Psoas muscle (tissue), 8 donors: Measurements from ENCODE around the gene KCNK4. TPM values are rescaled to one million over a fixed set of nuclear protein-coding genes. Genes with fewer than 3 reads are reported as not detected.
A peak's percentile ranks its signal among the peaks of the same experiment; 100 is the strongest.
"Not testable (repeated sequence)": the region's sequence is repeated elsewhere in the genome, so short reads cannot be mapped to it uniquely, and the experiment has no call there.

Source experiments
- ATAC-seq, 4 donors: fragments of 200-7000 bp; cut with Tn5 transposase; one replicate each; pipeline ENCODE4 v1.9.1; 2020; ENCODE audit warnings: moderate library complexity in 3 of 4, mild to moderate bottlenecking in 2 of 4
- DNase-seq, 2 donors: peaks; one replicate each; pipeline ENCODE4 v3.0.0-alpha.2; 2020
- H3K27ac ChIP-seq: fragments of 200-600 bp; one replicate; pipeline ENCODE4 v1.8.0; 2022
- H3K27me3 ChIP-seq, 3 donors: fragments of 200-600 bp in 1 of 3; one replicate each; pipeline versions ENCODE4 v1.6.1 to v1.8.0; 2013 to 2022; ENCODE audit warnings: low read length in 2 of 3, mild to moderate bottlenecking in 2 of 3, moderate library complexity in 1 of 3; ENCODE audit not compliant: insufficient read depth in 3 of 3
- H3K36me3 ChIP-seq, 2 donors: fragments of 200-600 bp in 1 of 2; one replicate each; pipeline versions ENCODE4 v1.6.1 to v1.8.0; 2013 to 2022; ENCODE audit warnings: low read depth in 1 of 2, mild to moderate bottlenecking in 1 of 2, moderate library complexity in 1 of 2; ENCODE audit not compliant: insufficient read depth in 1 of 2
- H3K4me1 ChIP-seq: fragments of 200-600 bp; one replicate; pipeline ENCODE4 v1.8.0; 2022
- H3K4me3 ChIP-seq: fragments of 200-600 bp; one replicate; pipeline ENCODE4 v1.8.0; 2022; ENCODE audit warnings: mild to moderate bottlenecking
- H3K9me3 ChIP-seq: fragments of 200-600 bp; one replicate; pipeline ENCODE4 v1.8.0; 2022
- WGBS, 3 donors: extraction: QIAGEN DNeasy Blood & Tissue Kit; methylation state at CpG; one replicate each; pipeline versions ENCODE4 v1.1.6 to v1.1.7; 2013; 5-methylcytosine and 5-hydroxymethylcytosine counted together
- intact Hi-C, 2 donors: fragments of 100-400 bp; cut with DNase I; formaldehyde crosslinking; loops; one replicate each; pipeline versions ENCODE4 v1.11.0 to v1.14.2; 2022
- polyA plus RNA-seq, 3 donors: library from polyadenylated mRNA; stranded (reverse); fragments of 200-250 nt; gene quantifications; one replicate each; pipeline ENCODE4 v1.2.3, GENCODE V29; 2013
- total RNA-seq, 4 donors: library from RNA; stranded (reverse); fragmentation: NEBNext Ultra II Directional in 2 of 4; extraction: Animal tissue kit (Norgen Biotek cat#: 25700) in 2 of 4; gene quantifications; one replicate each; pipeline versions ENCODE4 v1.2.1 to v1.2.4, GENCODE V29; 2021 to 2023
- TF ChIP-seq, protein P1 (sequence below): fragments of 200-600 bp; IDR thresholded peaks from one replicate; pipeline ENCODE4 v1.8.0; 2022; ENCODE audit warnings: antibody characterized with exemption
- donor health status: healthy with polysubstance abuse.
- donor health status: DM: no; HTN: no; CAD: no; lungs with moderate emphysema.
- donor health status: Bipolar disorder and iron deficiency.
- donor health status: healthy.
- donor health status: DM: yes; HTN: yes; CAD: no.
- donor health status: DM: no; HTN: no; CAD: no.
- donor health status: DM: no; HTN: no; CAD: no.
- donor health status: DM: yes; HTN: yes; CAD: no.

KCNK4 gene
- total and polyA plus RNA-seq, 7 donors = not detected

DNA sequence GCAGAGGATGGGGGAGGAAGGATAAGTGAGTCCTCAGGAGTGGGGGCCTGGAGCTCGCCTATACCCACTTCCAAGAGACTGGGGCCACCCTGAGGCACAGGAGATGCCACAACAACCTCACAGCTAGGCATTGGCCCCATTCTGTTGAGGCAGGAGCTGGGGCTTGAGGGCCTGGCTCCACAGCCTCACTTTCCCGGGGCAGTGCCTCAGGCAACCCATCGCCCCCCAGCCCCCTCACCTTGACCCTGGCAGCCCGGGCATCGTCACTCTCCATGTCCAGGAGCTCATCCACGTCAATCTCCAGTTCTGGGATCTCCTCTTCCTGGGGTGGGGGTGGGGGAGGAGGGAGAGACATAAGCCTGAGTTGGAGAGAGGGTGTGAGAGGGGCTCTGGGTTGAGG is 46.1 kb upstream of the KCNK4 start:
- H3K27me3 ChIP-seq = no peaks in the 10 kb centered on the region
- TF ChIP-seq, protein P1, sequence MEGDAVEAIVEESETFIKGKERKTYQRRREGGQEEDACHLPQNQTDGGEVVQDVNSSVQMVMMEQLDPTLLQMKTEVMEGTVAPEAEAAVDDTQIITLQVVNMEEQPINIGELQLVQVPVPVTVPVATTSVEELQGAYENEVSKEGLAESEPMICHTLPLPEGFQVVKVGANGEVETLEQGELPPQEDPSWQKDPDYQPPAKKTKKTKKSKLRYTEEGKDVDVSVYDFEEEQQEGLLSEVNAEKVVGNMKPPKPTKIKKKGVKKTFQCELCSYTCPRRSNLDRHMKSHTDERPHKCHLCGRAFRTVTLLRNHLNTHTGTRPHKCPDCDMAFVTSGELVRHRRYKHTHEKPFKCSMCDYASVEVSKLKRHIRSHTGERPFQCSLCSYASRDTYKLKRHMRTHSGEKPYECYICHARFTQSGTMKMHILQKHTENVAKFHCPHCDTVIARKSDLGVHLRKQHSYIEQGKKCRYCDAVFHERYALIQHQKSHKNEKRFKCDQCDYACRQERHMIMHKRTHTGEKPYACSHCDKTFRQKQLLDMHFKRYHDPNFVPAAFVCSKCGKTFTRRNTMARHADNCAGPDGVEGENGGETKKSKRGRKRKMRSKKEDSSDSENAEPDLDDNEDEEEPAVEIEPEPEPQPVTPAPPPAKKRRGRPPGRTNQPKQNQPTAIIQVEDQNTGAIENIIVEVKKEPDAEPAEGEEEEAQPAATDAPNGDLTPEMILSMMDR = no peak
- DNase-seq (no peak), ATAC-seq (no peak)
- H3K36me3 ChIP-seq = peaks cover 0 to 22% of the 10 kb centered on the region in 2 donors
- peak overlapping the region; percentile 99 for H3K27ac ChIP-seq
- H3K4me3 ChIP-seq = peak overlapping the region; percentile 93
- peaks cover 34% of the 10 kb centered on the region for H3K4me1 ChIP-seq
- intact Hi-C loops = no loop called here
- WGBS, 3 donors = 13 to 22% (median 19%) methylated on average over 6 of the region's 6 CpGs
- no peaks in the 10 kb centered on the region for H3K9me3 ChIP-seq

DNA sequence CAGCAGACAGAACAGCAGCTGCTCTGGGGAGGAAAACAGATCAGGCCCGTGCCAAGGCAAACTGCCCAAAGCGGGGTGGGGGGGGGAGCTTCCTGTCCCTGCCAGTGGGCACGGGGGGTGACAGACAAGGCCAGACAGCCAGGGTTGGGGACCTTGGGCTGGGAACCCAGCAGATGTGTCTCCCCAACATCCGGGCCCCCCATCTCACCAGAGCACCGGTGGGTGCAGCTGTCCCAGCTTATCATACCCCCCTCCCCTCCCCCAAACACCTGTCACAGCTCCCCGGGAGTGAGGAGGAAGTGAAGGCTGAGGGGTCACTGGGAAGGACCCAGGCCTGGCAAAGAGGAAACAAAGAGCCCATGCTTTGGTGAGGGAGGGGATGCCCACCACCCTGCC is 45.7 kb upstream of the KCNK4 start:
- H3K4me1 ChIP-seq = peaks cover 30% of the 10 kb centered on the region
- WGBS, 3 donors = 0 to 3% (median 3%) methylated on average over 4 to 6 of the region's 6 CpGs
- H3K9me3 ChIP-seq = no peaks in the 10 kb centered on the region
- peak overlapping the region; percentile 93 for H3K4me3 ChIP-seq
- peaks cover 0 to 22% of the 10 kb centered on the region in 2 donors for H3K36me3 ChIP-seq
- peak overlapping the region; percentile 99 for H3K27ac ChIP-seq
- no peaks in the 10 kb centered on the region for H3K27me3 ChIP-seq
- peak; percentile 5 to 21 (median 14) for ATAC-seq
- DNase-seq = peak; percentile 74 to 89
- TF ChIP-seq, protein P1 = no peak
- intact Hi-C loops = no loop called here

DNA sequence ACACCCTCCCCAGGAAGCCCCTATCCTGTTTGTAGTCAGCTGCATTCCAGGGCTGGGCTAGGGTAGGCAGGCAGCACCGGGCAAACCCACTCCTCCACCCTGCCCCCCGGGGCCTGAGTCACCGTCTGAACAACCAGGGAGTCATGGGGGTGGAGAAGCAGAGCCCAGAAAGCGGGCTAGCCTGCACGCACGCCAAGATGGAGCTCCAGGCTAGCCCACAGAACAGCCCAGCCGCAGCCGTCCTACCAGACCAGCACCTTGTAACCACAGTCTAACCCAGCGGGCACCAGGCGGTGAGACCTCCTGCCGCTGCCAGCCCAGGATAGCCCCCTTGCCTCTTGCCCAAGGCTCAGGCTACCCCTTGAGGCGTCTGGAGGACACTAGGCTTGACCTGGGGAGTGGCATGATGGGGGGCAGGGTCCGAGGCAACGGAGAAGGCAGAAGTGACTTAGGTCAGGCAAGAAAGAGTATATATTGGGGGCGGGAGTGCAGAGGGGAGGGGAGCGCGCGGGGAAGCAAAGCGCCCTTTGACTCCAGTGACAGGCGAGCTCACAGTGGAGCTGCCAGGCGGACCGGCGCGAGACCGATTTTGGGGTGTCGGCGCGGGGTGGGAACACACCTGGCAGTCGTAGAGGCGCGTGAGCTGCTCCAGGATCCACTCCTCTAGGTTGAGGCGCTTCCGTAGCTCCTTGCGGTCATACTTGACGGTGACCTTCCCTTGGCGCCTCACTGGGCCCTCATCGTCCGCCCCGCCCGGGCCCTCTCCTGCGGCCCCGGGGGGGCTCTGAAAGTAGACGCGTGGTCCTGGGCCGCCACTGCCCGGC is 45.1 kb upstream of the KCNK4 start:
- DNase-seq (peak; percentile 92 to 94), ATAC-seq (peak; percentile 38 to 52 (median 41))
- intact Hi-C loops = no loop called here

DNA sequence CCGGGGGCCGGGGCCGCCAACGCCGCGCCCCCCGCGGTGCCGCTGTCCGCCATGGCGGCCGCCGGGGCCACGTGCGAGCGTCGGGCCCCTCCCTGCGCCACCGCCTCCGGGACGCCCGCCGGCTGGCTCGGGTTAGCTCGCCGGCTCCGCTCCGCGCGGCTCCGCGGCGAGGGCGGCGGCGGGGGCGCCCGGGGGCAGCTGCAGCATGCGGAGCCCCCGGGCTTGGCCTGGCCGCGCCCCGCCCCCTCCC is 44.6 kb upstream of the KCNK4 start:
- intact Hi-C loops, H3K27me3 ChIP-seq, H3K9me3 ChIP-seq, DNase-seq, ATAC-seq: not testable (repeated sequence)
- Histone ChIP-seq H3K4me3 (peak overlapping the region; percentile 93), H3K4me1 (peaks cover 34% of the 10 kb centered on the region), H3K36me3 (peaks cover 0 to 22% of the 10 kb centered on the region in 2 donors), H3K27ac (peak overlapping the region; percentile 99)
- WGBS, 3 donors = 0 to 2% (median 0%) methylated on average over 1 to 43 of the region's 43 CpGs

More for the DNA sequence above, 45.1 kb upstream of the KCNK4 start:
- peaks cover 34% of the 10 kb centered on the region for H3K4me1 ChIP-seq
- H3K4me3 ChIP-seq = peak overlapping the region; percentile 93
- 1 to 2% (median 2%) methylated on average over 31 to 46 of the region's 46 CpGs for WGBS, 3 donors
- no peaks in the 10 kb centered on the region for H3K27me3 ChIP-seq
- H3K27ac ChIP-seq = peak overlapping the region; percentile 99
- H3K9me3 ChIP-seq = no peaks in the 10 kb centered on the region
- peaks cover 0 to 22% of the 10 kb centered on the region in 2 donors for H3K36me3 ChIP-seq
- TF ChIP-seq, protein P1 = no peak

DNA sequence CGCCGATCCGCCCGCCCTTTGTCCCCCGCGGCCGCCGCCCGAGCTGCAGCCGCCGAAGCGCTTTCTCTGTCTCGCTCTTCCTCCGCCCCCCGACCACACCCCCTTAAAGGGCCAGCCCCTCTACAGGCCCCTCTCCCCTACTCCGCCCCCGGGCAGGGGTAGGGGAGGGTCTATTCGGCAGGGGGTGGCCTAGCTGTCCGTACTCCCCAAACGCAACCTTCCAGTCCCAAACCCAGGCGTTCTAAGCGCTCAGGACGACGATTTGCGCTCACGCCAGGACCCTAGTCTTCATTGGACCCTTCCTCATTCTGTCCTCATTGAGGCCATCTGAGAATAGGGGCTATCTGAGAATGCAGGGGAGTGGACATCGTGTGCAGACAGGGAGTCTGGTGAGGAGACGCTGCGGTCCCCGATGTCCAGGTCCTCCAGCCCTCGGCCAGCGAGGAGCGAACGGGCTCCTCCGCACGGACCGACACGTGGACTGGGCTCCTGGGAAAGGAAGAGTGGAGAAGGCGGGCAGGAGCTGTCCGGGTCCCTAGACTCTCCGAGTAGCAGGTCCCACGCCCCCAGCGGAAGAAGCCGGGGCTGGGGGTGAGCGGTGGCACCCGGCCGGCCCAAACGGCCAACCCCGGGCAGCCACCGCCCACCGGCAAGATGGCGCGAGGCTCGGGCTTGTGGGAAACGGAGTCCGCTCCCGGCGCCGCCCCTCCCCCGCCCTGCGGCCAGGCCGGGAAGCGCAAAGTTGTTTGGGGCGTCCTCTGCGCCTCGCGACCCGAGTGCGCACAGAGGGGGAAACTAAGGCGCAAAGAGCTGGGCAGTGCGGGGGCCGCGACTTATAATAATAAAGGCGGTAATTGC is 44.0 kb upstream of the KCNK4 start, which contains the start of gene PPP1R14B:
PPP1R14B (minus strand) TSS at position 73 of the 858 bp plus-strand sequence. CDS start 270 bp downstream, outside the sequence.
- Histone ChIP-seq H3K36me3 (peaks cover 0 to 22% of the 10 kb centered on the region in 2 donors), H3K4me1 (peaks cover 37% of the 10 kb centered on the region), H3K27me3 (no peaks in the 10 kb centered on the region), H3K9me3 (no peaks in the 10 kb centered on the region), H3K4me3 (peak within 1 kb of the TSS; percentile 93), H3K27ac (peak within 1 kb of the TSS; percentile 99)
- intact Hi-C loops = no loop called here
- TF ChIP-seq, protein P1 = no peak
- WGBS, 3 donors = 0 to 1% (median 1%) methylated on average over 50 to 74 of the region's 74 CpGs
- DNase-seq (peak; percentile 94), ATAC-seq (peak; percentile 58 to 78 (median 69))
